GM21360 (cell line): ENCODE results near the gene NPTXR.
"Not testable (repeated sequence)": the region's sequence is repeated elsewhere in the genome, so short reads cannot be mapped to it uniquely, and the experiment has no call there.

ENCODE experiments used
- ATAC-seq: cut with Tn5 transposase; IDR thresholded peaks from one replicate; pipeline ENCODE4 v1.9.1; 2021; ENCODE audit warnings: mild to moderate bottlenecking, moderate library complexity; ENCODE audit not compliant: unreplicated experiment

The NPTXR gene

DNA sequence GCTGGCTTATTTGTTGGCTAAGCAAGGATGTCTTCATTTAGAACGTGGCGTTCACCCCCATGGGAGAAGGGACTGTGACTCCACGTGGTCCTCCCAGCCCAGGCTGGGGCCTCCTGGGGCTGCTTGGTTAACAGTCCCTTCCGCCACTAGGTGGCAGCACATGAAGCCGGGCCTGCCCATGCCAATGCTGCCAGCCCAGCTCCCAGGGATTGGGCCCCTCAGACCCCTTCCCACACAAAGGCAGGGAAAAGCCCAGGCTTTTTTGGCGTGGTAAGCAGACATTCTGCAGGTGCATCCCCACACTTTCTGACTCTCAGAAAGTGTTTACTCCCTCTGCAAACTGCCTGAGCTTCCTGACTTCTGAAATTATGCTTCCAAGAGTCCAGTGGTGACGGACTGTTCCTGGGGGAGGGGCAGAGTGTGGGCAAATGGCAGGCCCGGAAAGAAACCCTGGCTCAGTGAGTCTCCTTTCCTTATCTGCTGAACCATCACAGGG lies 25.1 kb upstream of the NPTXR start:
- no peak for ATAC-seq

DNA sequence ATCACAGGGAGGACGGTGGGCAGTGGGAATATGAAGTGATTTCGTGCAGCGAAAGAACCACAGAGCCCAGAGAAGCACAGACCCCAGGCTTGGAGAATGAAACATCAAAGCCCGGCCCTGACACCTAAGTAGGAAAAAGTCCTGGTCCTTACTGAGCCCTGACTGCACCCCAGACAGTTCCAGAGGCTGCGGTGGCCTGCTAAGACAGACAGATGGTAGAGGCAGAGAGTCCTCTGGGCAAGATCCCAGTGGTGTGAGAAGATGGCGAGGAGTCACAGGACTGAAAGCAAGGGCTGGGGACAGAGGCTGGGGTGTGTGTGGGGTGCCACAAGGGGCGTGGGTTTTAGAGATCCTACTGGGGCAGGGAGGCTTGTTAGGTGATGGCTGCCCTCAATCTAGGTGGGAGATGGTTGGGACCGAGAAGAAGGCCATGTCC lies 24.5 kb upstream of the NPTXR start:
- ATAC-seq = no peak

DNA sequence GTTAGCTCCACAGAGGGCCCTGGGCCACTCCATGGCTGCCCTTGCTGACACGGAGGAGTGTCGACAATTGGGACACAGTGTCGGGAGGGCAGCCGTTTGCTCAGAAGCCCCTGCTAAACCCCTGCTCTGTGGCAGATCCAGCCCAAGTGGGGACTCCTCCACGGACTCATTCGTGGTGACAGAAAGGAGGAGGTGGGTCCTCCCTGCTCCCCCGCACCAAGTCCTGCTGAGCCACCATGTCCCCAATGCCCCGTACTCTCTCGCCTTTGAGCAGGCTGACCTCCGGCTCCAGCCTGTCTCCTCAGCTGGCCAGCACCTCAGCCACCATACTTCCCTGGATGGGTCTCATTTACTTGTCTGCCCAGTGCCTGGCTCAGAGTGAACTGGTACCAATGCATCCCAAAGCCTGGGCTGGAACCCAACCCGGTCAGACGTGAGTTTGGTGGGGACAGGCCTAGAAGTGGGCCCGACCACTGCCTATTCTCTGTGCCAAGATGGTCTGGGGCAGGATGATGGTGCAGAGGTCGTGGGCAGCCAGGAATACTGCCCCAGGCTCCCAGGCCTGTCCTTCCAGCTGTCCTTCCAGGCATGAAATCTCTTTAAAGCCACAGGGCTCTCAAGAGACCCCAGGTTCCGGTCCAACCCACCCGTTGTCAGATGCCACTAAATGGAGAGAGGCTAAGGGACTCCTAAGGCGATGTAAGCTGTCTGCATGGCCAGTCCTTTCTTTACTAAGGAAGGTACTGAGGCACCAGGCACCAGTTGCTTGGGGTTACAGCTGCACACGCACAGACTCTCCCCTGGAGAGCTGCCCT lies 23.9 kb upstream of the NPTXR start:
- ATAC-seq = no peak

DNA sequence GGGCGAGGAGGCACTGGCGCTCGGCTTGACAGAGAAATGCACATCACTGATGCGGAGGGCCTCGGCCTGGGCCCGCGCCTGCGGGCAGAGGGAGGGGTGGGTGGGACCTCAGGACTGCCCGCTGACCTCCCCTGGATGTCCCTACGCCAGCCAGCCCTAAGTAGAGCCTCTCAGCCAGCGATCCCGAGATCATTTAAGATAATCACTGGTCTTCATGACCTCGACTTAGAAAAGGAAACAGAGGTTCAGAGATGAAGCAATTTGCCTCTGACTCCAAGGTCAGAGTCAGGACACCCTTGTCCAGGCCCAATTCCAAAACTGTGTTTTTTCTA lies 23.3 kb upstream of the NPTXR start:
- no peak for ATAC-seq

DNA sequence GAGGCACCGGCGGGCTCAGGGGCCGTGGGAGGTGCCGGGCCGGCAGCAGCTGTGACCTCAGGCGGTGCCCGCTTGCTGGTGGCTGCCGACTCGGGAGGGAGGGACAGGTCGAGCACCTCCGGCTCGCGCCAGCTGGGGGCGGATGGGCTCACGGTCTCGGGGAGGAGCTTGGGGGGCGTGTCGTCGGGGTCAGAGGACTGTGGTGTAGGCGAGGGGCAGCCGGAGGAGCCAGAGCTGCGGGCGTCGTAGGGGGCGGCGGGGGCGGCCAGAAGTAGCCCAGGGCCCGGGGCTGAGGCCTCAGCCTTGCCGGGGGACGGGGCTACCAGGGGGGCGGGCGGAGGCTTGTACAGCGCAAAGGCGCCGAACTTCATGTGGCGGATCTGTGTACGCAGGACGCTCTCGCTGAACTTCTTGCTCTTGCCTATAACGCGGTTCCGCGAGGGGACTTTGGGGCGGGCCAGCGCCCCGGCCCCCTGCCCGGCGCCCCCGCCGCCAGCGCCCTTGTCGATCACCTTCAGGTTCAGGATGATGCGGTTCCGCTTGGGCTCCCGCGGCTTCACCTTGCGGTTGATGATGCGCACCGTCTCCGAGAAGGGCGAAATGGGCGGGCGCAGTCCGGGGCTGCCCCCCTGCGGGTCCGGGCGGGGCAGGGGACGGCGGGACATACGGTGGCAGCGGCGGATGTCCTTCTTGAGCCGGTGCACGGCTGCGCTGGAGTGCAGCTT lies 22.7 kb upstream of the NPTXR start:
- ATAC-seq = no peak

DNA sequence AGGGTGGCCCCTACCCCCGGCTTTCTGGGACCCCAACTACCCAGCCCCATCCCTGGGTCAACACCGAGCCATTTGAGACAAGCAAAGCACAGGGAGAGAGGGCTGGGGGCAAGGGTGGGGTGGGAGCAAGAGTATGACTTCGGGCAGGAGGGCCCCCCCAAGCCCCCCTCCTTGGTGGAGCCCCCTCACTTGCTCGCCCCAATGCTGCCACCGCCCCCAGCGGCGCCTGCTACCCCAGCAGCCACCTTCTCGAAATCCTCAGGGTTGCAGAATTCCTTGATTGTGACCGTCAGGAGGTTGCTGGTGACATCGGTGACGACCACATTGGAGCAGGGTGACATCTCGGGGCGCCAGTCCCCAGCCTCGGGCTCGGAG lies 22.2 kb upstream of the NPTXR start:
- no peak for ATAC-seq

DNA sequence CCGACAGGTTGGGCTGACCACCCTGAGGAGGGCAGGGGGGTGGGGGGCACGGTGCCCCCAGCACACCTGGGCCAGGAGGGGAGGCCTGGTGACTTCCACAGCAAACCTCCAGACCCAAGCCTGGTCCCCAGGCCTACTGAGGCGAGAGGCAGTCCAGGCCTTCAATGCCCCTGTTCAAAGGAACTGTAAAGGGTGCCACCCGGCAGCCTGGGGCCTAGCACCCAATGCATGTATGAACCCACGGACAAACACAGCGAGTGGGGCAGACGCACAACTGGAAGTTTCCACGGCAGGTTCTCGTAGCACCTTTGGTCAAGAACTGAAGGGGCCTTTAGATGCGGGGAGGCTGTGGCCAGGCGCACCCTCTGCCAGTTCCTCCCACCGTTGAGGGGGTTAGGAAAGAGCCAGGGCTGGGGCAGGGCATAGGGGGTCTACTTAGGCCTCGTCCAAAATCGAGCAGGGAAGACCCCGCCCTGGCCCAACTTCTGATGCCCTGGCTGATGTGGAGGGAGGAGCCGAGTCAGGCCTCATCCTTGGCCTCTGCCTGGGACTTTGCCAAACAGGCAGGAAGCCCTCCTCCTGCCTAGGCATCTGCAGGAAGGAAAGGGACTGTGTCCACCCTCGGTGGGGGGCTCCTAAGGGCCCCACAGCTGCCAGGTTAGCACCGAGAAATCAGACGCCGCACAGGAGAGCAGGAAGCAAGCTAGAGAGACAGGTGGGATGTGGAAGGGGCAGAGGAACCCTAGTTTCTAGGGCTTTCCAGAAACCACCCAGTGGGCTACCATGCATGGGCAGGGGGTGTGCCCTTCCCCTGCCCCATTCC lies 21.6 kb upstream of the NPTXR start:
- ATAC-seq = no peak

DNA sequence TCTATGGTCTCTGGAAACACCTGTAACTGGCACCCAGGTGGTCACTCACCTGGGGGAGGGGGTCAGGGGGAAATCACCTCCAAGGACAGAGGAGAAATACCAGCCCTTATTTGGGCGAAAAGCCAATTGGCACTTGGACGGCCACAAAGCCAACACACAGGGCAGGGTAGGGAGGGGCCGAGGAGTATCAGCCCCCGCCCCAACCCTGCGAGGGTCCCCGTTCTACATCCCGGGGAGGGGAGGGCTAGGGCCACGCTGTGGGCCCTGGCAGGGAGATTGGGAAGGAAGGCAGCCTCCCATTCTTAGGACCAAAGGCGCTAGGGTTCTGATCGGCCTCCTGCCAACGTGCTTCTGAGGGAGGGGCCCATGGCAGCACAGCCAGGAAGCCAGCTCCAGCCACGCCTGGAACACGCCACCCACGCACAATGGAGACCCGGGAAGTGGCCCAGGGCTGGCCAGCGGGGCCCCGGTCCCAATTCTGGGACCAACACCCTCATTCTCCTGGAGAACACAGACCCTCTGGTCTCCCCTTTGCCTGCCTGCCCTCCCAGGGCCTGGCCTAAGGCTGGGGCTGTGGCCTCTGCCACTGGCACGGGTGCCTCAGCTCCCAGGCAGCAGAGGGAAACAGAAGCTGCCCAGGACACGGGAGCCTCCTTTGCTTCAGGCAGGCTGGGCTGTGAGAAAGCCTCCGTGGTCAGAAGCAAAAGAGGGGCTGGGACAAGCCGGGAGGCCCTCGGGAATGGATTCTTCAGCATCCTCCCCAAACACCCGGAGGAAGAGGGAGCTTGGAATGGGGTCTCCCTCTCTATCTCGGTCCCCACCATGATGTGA lies 20.7 kb upstream of the NPTXR start:
- ATAC-seq = no peak

DNA sequence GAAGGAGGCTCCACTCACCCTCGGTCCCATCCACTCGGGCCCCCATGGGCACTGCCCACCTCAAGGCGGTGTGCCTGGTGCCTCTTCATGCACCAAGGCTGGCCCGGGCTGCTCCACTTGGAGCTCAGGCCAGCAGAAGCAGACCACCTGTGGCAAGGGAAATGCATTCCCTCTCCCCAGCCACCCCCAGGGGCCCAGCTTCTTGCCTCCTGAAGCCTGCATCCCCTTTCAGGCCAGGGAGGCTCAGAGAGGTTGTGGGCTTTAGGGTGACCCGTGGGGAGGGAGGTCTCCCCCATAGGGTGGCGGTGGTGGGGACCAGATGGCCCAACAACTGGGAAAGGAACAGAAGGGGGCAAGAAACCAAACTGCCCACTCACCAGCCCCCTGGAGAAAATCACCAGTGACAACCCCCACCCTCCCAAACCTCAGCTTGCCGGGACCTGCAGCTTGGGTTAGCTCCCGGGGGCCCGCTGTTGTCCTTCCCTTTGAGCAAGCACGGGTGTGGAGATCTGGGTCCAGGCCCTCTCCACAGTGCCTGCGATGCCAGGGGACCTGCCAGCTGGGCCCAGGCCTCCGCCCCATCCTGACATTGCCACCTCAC lies 19.8 kb upstream of the NPTXR start:
- ATAC-seq = no peak

DNA sequence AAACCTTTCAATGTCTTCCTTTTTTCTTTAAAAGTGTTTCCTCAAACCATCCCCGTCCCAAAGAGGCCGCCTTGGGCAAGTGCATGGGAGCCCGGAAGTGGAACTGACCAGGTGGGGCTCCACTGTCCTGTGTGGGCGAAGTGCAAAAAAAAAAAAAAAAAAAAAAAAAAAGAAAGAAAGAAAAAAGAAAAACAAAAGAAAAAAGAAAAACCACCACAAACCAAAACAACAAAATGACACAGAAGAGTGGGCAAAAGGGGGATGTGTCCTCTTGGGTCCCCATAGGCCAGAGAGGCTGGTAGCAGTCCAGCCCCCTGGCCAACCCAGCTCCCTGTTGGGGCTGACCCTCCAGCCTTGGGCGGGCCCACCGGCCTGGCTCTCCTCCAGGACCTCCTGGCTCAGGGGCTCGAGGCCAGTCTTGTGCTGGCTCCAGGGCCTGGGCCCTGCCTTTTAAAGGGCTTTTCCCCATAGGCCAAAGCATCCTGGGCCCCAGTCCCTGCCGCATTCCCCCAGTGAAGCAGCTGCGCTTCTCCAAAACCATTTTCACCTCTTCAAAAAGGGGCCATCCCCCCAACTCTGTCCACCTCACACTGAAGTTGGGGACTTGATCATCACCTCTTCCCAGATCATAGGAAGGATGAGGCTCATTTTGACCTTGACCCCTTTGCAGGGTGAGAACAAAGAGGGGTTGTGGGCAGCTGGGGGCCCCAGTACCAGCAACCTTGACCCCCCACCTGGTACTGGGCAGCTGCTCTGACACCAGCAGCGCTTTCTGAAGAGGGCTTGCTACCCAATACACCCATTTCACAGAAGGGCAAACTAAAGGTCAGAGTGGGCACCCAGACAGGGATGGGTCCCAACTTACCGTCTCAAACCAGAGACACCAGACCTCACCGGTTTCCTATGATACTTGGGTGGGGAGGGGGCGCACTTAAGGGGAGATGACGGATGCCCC lies 18.8 kb upstream of the NPTXR start:
- ATAC-seq = no peak

DNA sequence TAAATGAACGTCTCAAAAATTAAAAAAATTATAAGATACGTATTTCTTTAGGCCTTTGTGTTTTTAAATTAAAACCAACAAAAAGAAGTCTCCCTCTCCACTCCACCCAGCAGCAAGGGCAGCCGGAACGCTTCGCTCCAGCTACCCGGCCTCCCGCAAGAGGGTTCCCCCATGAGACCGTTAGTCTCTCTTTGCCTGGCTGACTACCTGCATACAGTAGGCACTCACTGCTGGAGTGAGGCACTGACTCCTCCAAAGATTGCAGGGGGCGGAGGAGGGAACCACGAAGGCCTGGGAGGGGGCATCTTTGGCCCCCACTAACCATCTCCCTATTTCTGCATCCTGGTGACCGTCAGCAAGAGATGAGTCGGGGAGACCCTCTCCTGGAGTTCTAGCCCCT lies 18.1 kb upstream of the NPTXR start:
- ATAC-seq = no peak

DNA sequence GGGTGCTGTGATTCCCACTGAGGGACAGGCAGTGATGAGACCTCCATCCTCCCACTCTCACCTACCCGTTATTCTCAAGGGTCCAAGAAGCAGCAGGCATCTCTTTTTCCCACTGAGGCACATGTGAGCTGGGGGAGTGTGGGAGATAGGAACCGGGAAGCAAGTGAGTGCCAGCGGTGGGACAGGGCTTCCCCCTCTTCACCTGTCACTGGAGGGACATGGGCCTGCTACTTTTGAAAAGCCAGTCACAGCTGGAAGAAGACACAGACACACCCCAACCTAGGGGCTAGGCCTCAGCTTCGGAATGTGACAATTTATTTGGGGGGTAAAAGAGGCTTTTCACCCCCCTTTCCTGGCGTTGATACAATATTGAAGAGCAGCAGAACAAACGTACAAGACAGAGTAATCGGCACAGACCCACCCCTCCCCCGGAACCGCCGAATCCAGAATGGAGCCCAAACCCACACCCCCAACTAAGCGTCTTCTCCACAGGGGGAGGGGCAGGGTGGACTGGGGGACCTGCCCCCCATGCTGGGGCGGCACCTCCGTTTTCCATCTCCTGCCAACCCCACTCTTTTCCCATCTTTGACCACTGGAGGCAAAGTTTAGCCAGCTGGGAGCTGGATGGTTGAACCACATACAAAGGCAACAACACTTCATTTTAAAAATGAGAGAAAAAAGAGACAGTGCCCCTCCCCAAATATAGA lies 17.5 kb upstream of the NPTXR start:
- ATAC-seq = no peak

DNA sequence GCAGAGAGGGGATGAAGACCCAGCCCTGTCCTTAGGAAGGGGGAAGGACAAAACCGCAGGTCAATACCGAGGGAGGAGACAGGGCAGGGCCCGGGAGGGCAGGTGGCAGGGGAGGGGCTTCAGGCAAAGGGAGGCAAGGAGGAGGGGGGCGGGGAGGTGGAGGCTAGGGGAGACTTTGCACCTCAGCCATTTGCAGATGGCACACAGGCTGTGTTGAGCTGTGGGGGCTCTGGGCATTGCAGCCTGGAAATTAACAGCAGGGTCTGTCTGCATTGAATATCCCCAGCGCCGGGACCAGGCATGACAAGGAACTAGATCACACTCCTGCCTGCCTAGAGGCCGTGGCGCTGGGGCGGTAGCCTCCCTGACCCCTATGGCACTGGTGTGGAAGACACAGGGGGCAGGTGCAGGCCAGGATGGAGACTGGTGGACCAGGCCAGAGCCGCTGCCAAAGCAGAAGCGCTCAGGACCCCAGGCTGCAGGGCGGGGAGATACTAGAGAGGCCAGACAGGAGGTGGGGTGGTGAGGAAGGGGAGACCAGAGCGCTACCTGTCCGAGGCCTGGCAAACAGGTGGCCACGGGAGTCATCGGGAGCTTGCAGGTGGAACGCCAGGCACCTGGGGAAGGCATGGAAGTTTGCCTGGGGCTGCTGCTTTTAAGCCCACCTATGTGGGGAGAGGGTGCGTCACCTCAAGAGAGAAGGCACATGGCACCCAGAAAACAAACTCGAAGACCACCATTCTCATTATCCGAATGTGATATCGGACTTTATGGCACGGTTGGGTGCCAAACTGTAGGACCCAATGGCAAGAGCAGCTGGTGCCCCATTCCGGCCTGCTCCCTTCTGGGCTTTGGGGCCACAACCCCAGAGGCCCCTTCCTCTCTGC lies 16.7 kb upstream of the NPTXR start:
- no peak for ATAC-seq

DNA sequence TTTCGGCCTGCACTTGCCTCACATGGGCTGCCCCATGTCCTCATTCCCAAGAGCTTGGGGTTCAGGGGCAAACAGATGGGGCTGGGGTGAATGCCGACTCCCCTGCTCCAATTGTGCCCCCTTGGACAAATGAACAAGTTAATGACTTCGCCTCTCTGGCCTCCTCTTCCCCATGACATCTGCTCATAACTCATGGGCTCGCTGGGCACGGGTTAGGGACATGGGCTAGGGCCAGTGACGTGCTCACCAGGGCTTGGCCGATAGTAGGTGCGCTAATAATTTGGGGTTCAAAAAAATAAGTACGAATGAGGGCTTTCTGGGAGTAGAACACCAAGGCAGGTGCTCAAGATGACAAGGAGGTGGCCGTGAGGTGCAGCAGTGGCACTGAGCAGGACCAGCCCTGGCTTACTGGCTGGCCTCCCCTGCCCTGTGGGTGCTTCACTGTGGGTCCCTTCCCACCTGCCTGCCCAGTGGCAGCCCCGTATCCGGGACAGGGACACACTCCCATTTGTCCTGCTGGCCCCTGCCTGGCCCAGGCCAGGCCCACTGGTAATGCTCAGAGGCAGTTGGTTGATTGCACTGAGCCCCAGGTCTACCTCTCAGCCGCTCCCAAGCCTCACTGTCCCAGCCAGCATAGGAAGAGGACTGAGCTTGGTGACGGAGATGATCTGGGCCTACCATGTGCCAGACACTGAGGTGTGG lies 15.9 kb upstream of the NPTXR start:
- ATAC-seq = no peak

DNA sequence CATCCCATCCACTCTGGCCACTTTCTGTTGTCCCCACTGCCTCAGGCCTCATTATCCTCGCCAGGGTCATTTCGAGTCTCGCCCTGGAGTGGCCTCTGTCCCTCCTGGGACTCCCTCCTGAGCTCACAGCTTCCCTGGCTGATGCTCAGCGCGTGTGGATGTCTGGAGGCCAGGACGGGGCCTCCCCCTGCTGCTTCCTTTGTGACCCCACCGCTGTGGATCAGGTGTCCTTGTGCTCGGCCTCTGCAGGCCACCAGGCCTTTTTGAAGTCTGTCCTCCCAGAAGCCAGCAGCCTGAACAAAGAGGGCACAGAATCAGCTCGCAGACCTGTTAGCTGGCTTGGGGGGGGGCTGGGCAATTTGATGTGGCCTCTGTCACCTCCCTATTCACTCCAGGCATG lies 14.7 kb upstream of the NPTXR start:
- no peak for ATAC-seq

DNA sequence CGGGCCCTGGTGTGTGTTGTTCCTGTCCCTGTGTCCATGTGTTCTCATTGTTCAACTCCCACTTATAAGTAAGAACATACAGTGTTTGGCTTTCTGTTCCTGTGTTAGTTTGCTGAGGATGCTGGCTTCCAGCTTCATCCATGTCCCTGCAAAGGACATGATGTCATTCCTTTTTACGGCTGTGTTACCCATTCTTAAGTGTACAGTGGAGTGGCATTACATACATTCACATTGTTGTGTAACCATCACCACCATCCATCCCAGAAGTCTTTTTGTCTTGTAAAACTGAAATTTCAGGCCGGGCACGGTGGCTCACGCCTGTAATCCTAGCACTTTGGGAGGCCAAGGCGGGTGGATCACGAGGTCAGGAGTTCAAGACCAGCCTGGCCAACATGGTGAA lies 10.6 kb upstream of the NPTXR start:
- not testable (repeated sequence) for ATAC-seq

DNA sequence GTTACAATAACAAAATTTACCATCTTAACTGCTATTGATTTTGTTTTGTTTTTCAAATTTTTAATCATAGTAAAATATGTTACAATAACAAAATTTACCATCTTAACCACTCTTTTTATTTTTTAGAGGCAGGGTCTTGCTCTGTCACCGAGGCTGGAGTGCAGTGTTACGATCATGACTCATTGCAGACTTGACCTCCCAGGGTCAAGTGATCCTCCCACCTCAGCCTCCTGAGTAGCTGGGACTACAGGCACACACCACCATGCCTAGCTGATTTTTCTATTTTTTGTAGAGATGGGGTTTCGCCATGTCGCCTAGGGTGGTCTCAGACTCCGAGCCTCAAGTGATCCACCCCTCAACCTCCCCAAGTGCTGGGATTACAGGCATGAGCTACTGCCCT lies 10.1 kb upstream of the NPTXR start:
- not testable (repeated sequence) for ATAC-seq
